ENCODE results near the gene CCND3. TPM values are rescaled to one million over a fixed set of nuclear protein-coding genes. Genes with fewer than 3 reads are reported as not detected.

The CCND3 gene
- total RNA-seq, result 10.4 and 11.7 TPM in 2 replicates
- long read RNA-seq, transcript CCND3-203 (5 exons, 2,085 nt), result major isoform, 5 of 12 reads
- long read RNA-seq, partial matches to known transcripts, result 0 of 12 reads
- long read RNA-seq, other reads (novel, unspliced or antisense), result 0 of 12 reads

- Mint-ChIP-seq H3K27me3 (peaks cover 25% of the 10 kb centered on the region), H3K36me3 (ENCODE audit: insufficient read depth) (peaks cover under 1% of the 10 kb centered on the region), H3K27ac (peak within 1 kb of the TSS; percentile 77), H3K9me3 (ENCODE audit: low read depth) (no peaks in the 10 kb centered on the region), H3K4me1 (ENCODE audit: low read depth) (peaks cover 10% of the 10 kb centered on the region), H3K4me3 (ENCODE audit: low read depth) (peak within 1 kb of the TSS; percentile 74)
- DNase-seq (ENCODE audit: low spot score, unreplicated experiment), result peak; percentile 72
- TF ChIP-seq CTCF (IDR thresholded peaks at IDR 0.05; ENCODE audit: unreplicated experiment), result no peak
Observed at GRCh38 chr6:41941280-41942066, at the start of gene CCND3. Gene CCND3 (minus strand): TSS chr6:41941808. CDS start chr6:41941649, 159 bp downstream.

- peaks cover 7% of the 10 kb centered on the region for H3K9me3 Mint-ChIP-seq (ENCODE audit: low read depth)
- no peaks in the 10 kb centered on the region for H3K27me3 Mint-ChIP-seq
- TF ChIP-seq CTCF (IDR thresholded peaks at IDR 0.05; ENCODE audit: unreplicated experiment), result no peak
- peaks cover 3% of the 10 kb centered on the region for H3K36me3 Mint-ChIP-seq (ENCODE audit: insufficient read depth)
- no peak for DNase-seq (ENCODE audit: low spot score, unreplicated experiment)
- peaks cover 6% of the 10 kb centered on the region for H3K4me1 Mint-ChIP-seq (ENCODE audit: low read depth)
- H3K27ac Mint-ChIP-seq, result no peak overlapping the region
- no peak overlapping the region for H3K4me3 Mint-ChIP-seq (ENCODE audit: low read depth)
Observed at GRCh38 chr6:41986339-41986738, 44.7 kb upstream of the CCND3 start.

GRCh38 chr6:41984623-41985022 lies 43.0 kb upstream of the CCND3 start:
- Mint-ChIP-seq H3K27me3 (no peaks in the 10 kb centered on the region), H3K27ac (no peak overlapping the region), H3K4me3 (ENCODE audit: low read depth) (no peak overlapping the region), H3K9me3 (ENCODE audit: low read depth) (peaks cover 8% of the 10 kb centered on the region), H3K36me3 (ENCODE audit: insufficient read depth) (no peaks in the 10 kb centered on the region), H3K4me1 (ENCODE audit: low read depth) (peaks cover 6% of the 10 kb centered on the region)
- DNase-seq (ENCODE audit: low spot score, unreplicated experiment), result no peak
- TF ChIP-seq CTCF (IDR thresholded peaks at IDR 0.05; ENCODE audit: unreplicated experiment), result no peak

GRCh38 chr6:41976794-41977484 lies 35.3 kb upstream of the CCND3 start:
- no peak for DNase-seq (ENCODE audit: low spot score, unreplicated experiment)
- Mint-ChIP-seq H3K9me3 (ENCODE audit: low read depth) (peaks cover 4% of the 10 kb centered on the region), H3K4me1 (ENCODE audit: low read depth) (no peaks in the 10 kb centered on the region), H3K4me3 (ENCODE audit: low read depth) (no peak overlapping the region), H3K36me3 (ENCODE audit: insufficient read depth) (no peaks in the 10 kb centered on the region), H3K27ac (no peak overlapping the region), H3K27me3 (no peaks in the 10 kb centered on the region)
- no peak for TF ChIP-seq CTCF (IDR thresholded peaks at IDR 0.05; ENCODE audit: unreplicated experiment)

- Mint-ChIP-seq H3K4me3 (ENCODE audit: low read depth) (no peak overlapping the region), H3K4me1 (ENCODE audit: low read depth) (no peaks in the 10 kb centered on the region), H3K36me3 (ENCODE audit: insufficient read depth) (no peaks in the 10 kb centered on the region), H3K9me3 (ENCODE audit: low read depth) (no peaks in the 10 kb centered on the region), H3K27me3 (no peaks in the 10 kb centered on the region), H3K27ac (no peak overlapping the region)
- no peak for TF ChIP-seq CTCF (IDR thresholded peaks at IDR 0.05; ENCODE audit: unreplicated experiment)
- DNase-seq (ENCODE audit: low spot score, unreplicated experiment), result no peak
Observed at GRCh38 chr6:41975276-41975675, 33.7 kb upstream of the CCND3 start.
